G401.6 (cell line): ENCODE data around the gene CYSTM1.
"Not testable (repeated sequence)": the region's sequence is repeated elsewhere in the genome, so short reads cannot be mapped to it uniquely, and the experiment has no call there.

Experiments
- FAIRE-seq: peaks from 2 replicates; lab custom pipeline; 2012; peaks lifted over from hg19 to GRCh38; lab: Jason Lieb, UNC

The CYSTM1 gene

DNA sequence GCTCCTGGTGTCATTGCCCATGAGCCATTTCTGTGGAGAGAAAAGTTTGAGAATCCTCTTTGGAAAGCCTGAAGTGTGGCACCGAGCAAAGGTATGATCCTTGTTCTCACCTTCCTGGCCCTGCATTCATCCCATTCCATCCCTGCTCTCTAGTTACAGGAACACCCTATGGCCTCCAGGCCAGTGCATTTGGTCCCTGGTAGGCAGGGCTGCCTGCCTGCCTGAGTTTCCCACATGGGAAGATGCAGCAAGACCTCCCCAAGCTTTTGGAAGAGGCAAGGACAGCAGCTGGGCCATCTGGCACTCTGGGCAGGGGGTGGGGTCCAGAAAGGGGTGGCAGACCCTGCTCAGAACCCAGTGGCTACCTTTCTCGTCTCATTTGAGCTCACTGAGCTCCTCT, 24.8 kb upstream of the CYSTM1 start:
- no peak for FAIRE-seq

GRCh38 chr5:140151144-140152021, 23.6 kb upstream of the CYSTM1 start:
- no peak for FAIRE-seq

GRCh38 chr5:140152022-140152999, 22.7 kb upstream of the CYSTM1 start:
- FAIRE-seq: no peak

- no peak for FAIRE-seq
Measured at GRCh38 chr5:140153255-140153654, 21.7 kb upstream of the CYSTM1 start.

GRCh38 chr5:140153905-140154304, 21.1 kb upstream of the CYSTM1 start:
- FAIRE-seq: no peak

DNA sequence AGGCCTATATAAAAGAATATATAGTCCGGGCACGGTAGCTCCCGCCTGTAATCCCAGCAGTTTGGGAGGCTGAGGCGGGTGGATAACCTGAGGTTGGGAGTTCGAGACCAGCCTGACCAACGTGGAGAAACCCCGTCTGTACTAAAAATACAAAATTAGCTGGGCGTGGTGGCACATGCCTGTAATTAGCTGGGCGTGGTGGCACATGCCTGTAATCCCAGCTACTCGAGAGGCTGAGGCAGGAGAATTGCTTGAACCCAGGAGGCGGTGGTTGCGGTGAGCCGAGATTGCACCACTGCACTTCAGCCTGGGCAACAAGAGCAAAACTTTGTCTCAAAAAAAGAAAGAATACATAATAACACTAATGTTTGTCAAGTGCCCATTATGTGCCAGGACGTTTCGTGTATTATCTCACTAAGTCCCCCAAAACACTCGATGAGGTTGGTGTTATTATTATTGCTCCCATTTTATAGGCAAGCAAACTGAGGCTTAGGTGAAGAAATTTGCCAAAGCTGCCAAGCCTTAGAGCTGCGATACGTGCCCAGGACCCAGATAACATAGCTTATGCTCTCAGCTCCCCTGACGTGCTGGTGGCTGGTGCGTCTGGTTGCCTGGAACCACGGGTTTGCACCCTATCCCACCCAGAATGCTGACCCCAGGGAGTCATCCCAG, 20.1 kb upstream of the CYSTM1 start:
- FAIRE-seq: not testable (repeated sequence)

GRCh38 chr5:140157032-140157781, 17.8 kb upstream of the CYSTM1 start:
- FAIRE-seq: peak; percentile 86

- no peak for FAIRE-seq
Measured at GRCh38 chr5:140159014-140159927, 15.7 kb upstream of the CYSTM1 start.

- no peak for FAIRE-seq
Measured at GRCh38 chr5:140162275-140162674, 12.7 kb upstream of the CYSTM1 start.

GRCh38 chr5:140162781-140163180, 12.2 kb upstream of the CYSTM1 start:
- no peak for FAIRE-seq

DNA sequence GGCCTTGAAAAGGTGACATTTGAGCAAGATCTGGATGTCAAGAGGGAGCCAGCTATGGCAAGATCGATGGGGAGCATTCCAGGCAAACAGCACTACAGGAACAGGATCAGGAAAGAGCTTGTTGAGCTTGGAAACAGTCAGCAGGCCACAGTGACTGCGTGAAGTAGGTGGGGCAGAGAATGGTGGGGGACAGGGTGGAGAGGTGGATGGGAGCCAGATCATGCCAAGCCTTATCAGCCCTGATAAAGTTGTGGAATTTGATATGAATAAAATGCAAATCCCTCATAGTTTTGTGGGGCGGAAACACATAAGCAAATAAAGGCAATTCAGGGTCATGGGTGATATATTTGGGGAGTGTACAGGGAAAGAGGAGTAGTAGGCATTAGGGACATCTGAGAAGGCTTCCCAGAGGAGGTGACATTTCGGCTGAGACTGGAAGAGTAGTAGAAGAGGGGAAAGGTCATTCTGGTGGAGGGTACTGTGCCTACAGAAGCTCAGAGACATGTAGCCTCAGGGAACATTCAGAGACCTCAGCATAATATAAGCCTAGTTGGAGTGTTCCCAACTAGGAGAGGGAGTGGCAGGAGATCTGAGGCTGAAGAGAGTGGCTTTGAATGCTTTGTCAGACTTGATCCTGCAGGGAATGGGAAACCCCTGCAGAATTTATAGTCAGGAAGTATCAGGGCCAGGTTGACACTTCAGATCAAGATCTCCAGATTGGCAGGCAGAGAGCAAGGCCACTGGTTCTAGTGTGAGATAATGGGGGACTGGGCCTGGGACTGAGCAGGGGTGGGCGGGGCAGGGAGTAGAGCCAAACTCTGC, 9.7 kb upstream of the CYSTM1 start:
- FAIRE-seq: no peak

- no peak for FAIRE-seq
Measured at GRCh38 chr5:140165923-140166270, 9.1 kb upstream of the CYSTM1 start.

DNA sequence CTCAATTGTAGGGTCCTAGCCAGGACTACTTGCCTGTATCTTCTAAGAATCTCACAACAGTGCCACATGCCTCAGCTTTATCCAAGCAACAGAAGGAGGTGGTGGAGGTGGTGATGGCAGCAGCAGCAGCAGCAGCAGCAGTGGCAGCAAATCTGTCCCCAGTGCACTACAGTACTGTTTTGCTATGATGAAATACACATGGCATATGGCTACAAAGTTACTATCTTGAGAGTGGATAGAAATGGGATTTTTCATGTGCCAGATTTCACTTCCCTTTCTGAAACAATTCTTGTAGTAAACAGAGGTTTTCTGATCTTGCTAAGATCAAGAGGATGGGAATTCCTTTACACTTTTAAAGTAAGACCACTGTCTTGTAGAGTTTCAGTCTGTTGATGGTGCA, 8.1 kb upstream of the CYSTM1 start:
- FAIRE-seq: no peak

GRCh38 chr5:140168371-140168770, 6.6 kb upstream of the CYSTM1 start:
- FAIRE-seq: no peak

- FAIRE-seq: peak; percentile 63
Measured at GRCh38 chr5:140169410-140169809, 5.6 kb upstream of the CYSTM1 start.

GRCh38 chr5:140172483-140172882, 2.5 kb upstream of the CYSTM1 start:
- no peak for FAIRE-seq

DNA sequence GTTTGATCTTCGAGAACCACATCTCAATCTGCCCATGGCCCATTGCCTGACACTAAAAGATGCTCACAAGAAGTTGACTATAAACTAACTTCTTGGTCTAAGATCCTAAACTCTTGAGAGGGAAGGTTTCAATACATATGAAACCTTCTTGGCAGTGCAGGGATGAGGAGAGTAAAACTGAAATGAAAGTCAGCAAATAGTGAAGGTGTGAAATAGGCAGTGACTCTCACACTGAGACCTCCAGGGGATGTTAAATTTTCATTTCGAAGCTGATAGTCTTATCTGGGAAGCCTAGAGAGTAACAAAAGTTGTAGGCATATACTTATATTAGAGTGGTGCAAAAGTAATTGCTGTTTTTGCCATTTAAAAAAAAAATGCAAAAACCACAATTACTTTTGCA, 974 bp upstream of the CYSTM1 start:
- no peak for FAIRE-seq

GRCh38 chr5:140175367-140176030, 511 bp downstream of the CYSTM1 start:
- no peak for FAIRE-seq

- FAIRE-seq: no peak
Measured at GRCh38 chr5:140176031-140176387, 1.0 kb downstream of the CYSTM1 start.

- FAIRE-seq: no peak
Measured at GRCh38 chr5:140178086-140178410, 3.1 kb downstream of the CYSTM1 start.
